Measurements from ENCODE around the gene EPHA5. TPM values are rescaled to one million over a fixed set of nuclear protein-coding genes. Genes with fewer than 3 reads are reported as not detected.
A peak's percentile ranks its signal among the peaks of the same experiment; 100 is the strongest.

EPHA5 gene
- total RNA-seq, 6 experiments from 2014 or later: not detected

- Histone ChIP-seq H3K27ac (no peak overlapping the region), H3K36me3 (no peaks in the 10 kb centered on the region), H3K4me3 (no peak overlapping the region), H3K4me1 (no peaks in the 10 kb centered on the region), H3K9me3 (peaks cover 0 to 4% (median 0%) of the 10 kb centered on the region in 4 donors), H3K27me3 (no peaks in the 10 kb centered on the region)
- intact Hi-C loops (cut with DNase I): no loop called here
- DNase-seq (peak; percentile 53 to 74 (median 73)), ATAC-seq (peak; percentile 42 to 98 (median 90))
- 18% methylated on average over 2 of the region's 3 CpGs for WGBS (ENCODE audit: insufficient coverage, low coverage, low lambda C conversion rate, missing lambda C conversion rate)
- no peak for TF ChIP-seq POLR2A (IDR thresholded peaks at IDR 0.05)
- TF ChIP-seq CTCF (IDR thresholded peaks at IDR 0.05): no peak
Observed at GRCh38 chr4:65416891-65417290, 253.4 kb downstream of the EPHA5 start.

DNA sequence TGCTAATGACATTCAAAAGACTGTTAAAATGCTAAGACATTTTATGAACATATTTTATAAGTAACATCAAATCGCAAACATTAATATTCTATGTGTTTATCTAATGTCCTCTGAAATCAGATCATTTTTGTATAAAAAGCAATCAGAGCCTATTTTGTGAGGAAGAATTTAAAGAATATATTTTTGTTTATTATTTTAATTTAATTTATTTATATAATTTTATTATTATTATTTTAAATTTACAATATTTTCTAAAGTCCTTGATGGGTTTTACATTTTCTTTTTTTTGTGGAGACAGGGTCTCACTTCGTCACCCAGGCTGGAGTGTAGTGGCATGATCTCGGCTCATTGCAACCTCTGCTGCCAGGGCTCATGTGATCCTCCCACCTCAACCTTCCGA lies 262.8 kb downstream of the EPHA5 start:
- H3K36me3 ChIP-seq: no peaks in the 10 kb centered on the region
- H3K27me3 ChIP-seq: no peaks in the 10 kb centered on the region
- ATAC-seq (no peak), DNase-seq (no peak)
- H3K9me3 ChIP-seq: no peaks in the 10 kb centered on the region
- no peaks in the 10 kb centered on the region for H3K4me1 ChIP-seq
- H3K27ac ChIP-seq: no peak overlapping the region
- H3K4me3 ChIP-seq: no peak overlapping the region
- no peak for TF ChIP-seq CTCF (IDR thresholded peaks at IDR 0.05)
- no peak for TF ChIP-seq POLR2A (IDR thresholded peaks at IDR 0.05)
- intact Hi-C loops (cut with DNase I): no loop called here
- WGBS (ENCODE audit: insufficient coverage, low coverage, low lambda C conversion rate, missing lambda C conversion rate): 64% methylated on average over 4 of the region's 4 CpGs

- intact Hi-C loops (cut with DNase I): no loop called here
- Histone ChIP-seq H3K27me3 (no peaks in the 10 kb centered on the region), H3K4me1 (no peaks in the 10 kb centered on the region), H3K36me3 (no peaks in the 10 kb centered on the region), H3K9me3 (no peaks in the 10 kb centered on the region), H3K27ac (no peak overlapping the region), H3K4me3 (no peak overlapping the region)
- no peak for DNase-seq
- TF ChIP-seq CTCF (IDR thresholded peaks at IDR 0.05) (no peak), POLR2A (IDR thresholded peaks at IDR 0.05) (no peak)
- no peak for ATAC-seq
Observed at GRCh38 chr4:65401083-65401482, 269.2 kb downstream of the EPHA5 start.

DNA sequence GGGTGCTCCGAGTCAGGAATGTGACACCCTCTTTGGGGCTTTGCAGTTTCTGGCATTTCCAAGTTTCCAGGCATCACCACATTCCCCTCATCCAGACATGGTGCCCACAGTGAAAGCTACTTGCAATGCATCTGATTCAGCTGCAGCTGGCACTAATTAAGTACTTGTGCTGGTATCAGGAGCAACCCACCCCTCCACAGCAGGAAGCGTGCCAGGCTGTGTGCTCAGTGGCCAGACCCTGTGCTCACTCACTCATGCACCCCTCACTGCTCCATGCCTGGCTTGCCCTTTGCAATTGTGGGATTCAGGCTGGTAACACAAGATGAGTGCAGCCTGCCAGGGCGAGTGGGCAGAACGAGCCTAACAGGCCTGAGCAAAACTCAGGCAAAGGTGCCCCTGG lies 271.2 kb downstream of the EPHA5 start:
- TF ChIP-seq POLR2A (IDR thresholded peaks at IDR 0.05) (no peak), CTCF (IDR thresholded peaks at IDR 0.05) (no peak)
- 18% methylated on average over 3 of the region's 4 CpGs for WGBS (ENCODE audit: insufficient coverage, low coverage, low lambda C conversion rate, missing lambda C conversion rate)
- no peaks in the 10 kb centered on the region for H3K36me3 ChIP-seq
- no peak overlapping the region for H3K27ac ChIP-seq
- no peaks in the 10 kb centered on the region for H3K27me3 ChIP-seq
- no peak for ATAC-seq
- DNase-seq: no peak
- intact Hi-C loops (cut with DNase I): no loop called here
- H3K4me3 ChIP-seq: no peak overlapping the region
- no peaks in the 10 kb centered on the region for H3K4me1 ChIP-seq
- no peaks in the 10 kb centered on the region for H3K9me3 ChIP-seq

GRCh38 chr4:65393078-65393477 lies 277.2 kb downstream of the EPHA5 start:
- H3K27me3 ChIP-seq: no peaks in the 10 kb centered on the region
- H3K4me1 ChIP-seq: peaks cover 0 to 8% (median 0%) of the 10 kb centered on the region in 4 donors
- TF ChIP-seq POLR2A (IDR thresholded peaks at IDR 0.05) (no peak), CTCF (IDR thresholded peaks at IDR 0.05) (no peak)
- WGBS (ENCODE audit: insufficient coverage, low coverage, low lambda C conversion rate, missing lambda C conversion rate): 46% methylated on average over 1 of the region's 1 CpG
- ATAC-seq (no peak), DNase-seq (no peak)
- intact Hi-C loops (cut with DNase I): no loop called here
- no peak overlapping the region for H3K27ac ChIP-seq
- no peaks in the 10 kb centered on the region for H3K36me3 ChIP-seq
- H3K9me3 ChIP-seq: no peaks in the 10 kb centered on the region
- no peak overlapping the region for H3K4me3 ChIP-seq
